WI38 (cell line): ENCODE measurements around the gene CD34.
"Not testable (repeated sequence)": the region's sequence is repeated elsewhere in the genome, so short reads cannot be mapped to it uniquely, and the experiment has no call there.

ENCODE experiments used
- H3K4me3 ChIP-seq: 2 replicates; pipeline ENCODE4 v1.5.1; 2011; ENCODE audit warnings: low read depth, mild to moderate bottlenecking, control low read depth, low read length
- TF ChIP-seq, protein P1 (sequence below): IDR thresholded peaks from 2 replicates; pipeline ENCODE4 v1.5.1; 2012; ENCODE audit warnings: low read depth, mild to moderate bottlenecking, control low read depth, low read length

CD34 gene

DNA sequence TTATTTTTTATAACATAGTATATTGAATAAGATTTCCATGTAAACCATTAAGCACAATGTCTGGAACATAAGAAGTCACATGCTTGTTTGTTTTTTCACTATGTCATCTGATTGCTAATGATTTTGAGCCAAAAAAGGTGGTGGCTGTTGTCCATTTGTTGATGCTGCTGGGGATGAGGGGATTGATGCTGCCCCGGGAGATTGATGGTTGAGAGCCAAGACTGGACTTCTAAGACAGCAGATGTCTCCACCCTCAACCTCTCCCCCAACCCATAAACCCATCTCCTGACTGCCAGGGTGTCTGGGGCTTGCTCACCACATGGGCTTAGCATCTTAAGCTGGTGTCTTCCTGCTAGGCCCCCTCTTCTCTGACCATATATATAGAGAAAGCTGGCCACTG lies 35.8 kb upstream of the CD34 start:
- TF ChIP-seq, protein P1, sequence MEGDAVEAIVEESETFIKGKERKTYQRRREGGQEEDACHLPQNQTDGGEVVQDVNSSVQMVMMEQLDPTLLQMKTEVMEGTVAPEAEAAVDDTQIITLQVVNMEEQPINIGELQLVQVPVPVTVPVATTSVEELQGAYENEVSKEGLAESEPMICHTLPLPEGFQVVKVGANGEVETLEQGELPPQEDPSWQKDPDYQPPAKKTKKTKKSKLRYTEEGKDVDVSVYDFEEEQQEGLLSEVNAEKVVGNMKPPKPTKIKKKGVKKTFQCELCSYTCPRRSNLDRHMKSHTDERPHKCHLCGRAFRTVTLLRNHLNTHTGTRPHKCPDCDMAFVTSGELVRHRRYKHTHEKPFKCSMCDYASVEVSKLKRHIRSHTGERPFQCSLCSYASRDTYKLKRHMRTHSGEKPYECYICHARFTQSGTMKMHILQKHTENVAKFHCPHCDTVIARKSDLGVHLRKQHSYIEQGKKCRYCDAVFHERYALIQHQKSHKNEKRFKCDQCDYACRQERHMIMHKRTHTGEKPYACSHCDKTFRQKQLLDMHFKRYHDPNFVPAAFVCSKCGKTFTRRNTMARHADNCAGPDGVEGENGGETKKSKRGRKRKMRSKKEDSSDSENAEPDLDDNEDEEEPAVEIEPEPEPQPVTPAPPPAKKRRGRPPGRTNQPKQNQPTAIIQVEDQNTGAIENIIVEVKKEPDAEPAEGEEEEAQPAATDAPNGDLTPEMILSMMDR: no peak
- no peak overlapping the region for H3K4me3 ChIP-seq

DNA sequence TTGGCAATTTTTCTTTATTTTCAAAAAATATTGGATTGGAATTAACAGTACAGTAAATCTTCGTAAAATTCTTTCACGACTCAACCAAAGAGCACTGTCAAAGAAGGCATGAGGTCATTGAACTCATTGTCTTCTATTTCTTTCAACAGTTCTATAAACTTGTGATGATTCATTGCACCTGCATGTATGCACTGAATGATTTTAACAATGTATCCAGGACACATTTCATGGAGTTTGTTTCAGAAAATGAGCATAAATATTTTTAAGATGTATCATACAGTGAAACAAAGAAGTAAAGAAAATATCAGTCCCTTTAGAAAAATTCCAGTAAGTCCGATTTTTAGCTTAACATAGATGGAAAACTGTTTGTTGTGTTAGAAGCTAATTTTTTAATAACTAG lies 33.6 kb upstream of the CD34 start:
- TF ChIP-seq, protein P1: no peak

DNA sequence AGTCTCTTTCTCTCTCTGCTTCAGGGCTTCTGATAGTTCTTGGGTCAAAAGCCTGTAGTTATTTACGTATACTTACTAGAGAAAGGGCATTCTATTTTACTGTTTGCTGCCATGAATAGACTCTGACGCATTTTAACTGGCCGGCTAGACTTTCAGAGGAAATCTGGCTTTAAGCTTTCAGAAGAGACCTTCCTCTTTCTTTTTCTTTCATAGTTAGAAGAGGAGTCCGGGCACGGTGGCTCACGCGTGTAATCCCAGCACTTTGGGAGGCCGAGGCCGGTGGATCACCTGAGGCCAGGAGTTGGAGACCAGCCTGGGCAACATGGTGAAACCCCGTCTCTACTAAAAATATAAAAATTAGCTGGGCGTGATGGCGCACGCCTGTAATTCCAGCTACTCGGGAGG lies 31.4 kb upstream of the CD34 start:
- not testable (repeated sequence) for H3K4me3 ChIP-seq

More for the DNA sequence above, 33.6 kb upstream of the CD34 start:
- H3K4me3 ChIP-seq: no peak overlapping the region

DNA sequence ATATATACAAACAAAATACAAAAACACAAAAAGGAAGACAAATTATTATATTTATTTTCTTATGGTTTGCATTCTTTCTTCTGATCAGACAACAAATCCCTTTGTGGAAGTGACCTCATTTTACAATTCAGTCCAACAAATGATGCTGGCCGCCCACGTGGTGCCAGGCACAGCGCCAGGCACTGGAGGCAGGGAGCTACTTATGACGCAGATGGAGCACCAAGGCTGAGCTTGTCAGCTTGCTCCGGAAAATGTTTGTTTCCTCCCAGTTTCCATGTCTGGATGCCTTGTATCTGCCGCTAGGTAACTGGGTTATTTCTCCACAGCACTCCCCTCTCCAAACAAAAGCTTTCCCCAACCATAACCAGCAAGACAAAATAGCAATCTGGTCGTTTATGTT lies 30.7 kb upstream of the CD34 start:
- TF ChIP-seq, protein P1: no peak
- no peak overlapping the region for H3K4me3 ChIP-seq

DNA sequence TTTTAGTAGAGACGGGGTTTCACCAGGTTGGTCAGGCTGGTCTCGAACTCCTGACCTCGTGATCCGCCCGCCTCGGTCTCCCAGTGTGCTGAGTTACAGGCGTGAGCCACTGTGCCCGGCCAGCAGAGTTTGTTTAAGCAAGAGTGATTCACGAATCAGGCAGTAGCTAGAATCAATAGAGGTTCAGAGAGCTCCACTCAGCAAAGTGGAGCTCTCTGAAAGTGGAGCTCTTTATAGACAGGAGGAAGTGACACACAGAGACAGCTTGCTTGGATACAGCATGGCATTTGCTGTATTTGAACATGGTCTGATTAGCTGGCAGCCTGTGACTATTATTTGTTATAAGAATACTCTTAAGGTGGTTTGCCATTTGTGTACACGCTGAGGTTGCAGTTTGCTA lies 27.1 kb upstream of the CD34 start:
- TF ChIP-seq, protein P1: no peak
- no peak overlapping the region for H3K4me3 ChIP-seq

DNA sequence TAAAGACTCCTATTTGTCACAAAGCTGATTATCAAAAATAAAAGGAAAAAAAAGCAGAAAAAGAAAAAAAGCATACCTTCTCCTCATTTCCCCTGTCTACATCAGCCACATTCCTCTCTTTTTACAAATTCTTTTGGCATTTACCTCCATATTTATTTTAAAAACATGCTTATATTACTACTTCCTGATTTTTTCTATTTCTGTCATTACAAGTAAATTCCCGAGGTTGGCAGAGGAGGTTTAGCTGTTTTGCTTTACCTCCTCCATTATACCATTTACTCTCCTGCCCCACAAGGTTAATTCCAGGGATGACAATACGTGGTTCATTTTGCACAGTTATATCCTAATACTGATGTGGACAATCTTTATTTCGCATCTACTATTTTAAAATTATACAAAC lies 26.3 kb upstream of the CD34 start:
- TF ChIP-seq, protein P1: no peak

DNA sequence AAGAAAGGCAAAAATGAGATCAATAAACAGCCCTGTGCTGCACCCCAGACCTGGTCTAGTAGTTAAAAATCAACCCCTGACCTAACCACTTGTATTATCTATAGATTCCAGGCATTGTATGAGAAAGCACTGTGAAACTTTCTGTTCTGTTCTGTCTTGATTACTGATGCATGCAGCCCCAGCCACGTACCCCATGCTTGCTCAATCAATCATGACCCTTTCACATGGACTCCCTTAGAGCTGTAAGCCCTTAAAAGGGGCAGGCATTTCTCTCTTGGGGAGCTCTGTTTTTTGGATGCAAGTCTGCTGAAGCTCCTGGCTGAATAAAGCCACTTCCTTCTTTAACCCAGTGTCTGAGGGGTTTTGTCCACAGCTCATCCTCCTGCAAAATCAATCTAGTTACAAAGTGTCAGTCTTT lies 24.2 kb upstream of the CD34 start:
- TF ChIP-seq, protein P1: no peak
- H3K4me3 ChIP-seq: no peak overlapping the region

More for the DNA sequence above, 26.3 kb upstream of the CD34 start:
- H3K4me3 ChIP-seq: no peak overlapping the region

DNA sequence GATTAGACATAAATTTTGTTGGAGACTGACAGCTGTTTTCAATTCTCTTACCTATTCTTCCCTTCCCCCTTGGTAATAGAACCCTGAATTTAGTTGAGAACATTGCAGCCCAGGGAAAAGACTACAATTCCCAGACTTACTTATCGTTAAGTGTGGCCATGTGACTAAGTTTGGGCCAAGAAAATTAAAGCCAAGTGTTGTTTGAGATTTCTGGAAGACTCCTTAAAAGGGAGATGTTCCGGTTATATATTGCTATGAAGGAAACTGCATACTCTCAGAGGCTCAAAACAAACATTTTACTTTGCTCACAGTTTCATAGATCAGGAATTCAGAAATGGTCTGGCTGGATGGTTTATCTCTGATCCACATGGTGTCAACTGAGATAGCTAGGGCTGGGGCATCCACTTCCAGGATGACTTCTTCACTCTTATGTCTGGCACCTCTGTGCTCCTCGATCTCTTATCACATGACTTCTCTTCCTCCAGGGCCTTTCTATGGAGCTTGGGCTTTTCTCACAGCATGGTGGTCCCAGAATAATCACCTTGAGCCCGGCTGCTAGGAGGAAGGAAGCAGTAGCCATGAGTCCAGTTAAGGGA lies 22.4 kb upstream of the CD34 start:
- TF ChIP-seq, protein P1: no peak
- no peak overlapping the region for H3K4me3 ChIP-seq
